ENCODE data around the gene SLC25A31.
A peak's percentile ranks its signal among the peaks of the same experiment; 100 is the strongest.

The SLC25A31 gene

DNA sequence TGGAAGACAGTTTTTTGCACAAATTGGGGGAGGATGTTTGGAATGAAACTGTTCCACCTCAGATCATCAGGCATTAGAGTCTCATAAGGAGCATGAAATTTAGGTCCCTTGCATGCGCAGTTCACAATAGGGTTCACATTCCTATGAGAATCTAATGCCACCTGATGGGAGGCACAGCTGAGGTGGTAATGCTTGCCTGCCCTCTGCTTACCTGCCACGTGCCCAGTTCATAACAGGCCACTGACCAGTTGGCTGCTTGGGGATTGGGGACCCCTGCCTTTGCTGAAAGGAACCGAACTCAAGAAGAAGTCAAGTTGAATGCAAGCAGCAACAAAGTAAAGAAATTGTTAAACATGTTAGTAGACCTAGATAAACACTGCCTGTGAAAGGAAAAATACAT lies 47.3 kb downstream of the SLC25A31 start:
- no peak for DNase-seq (ENCODE audit: low spot score)

DNA sequence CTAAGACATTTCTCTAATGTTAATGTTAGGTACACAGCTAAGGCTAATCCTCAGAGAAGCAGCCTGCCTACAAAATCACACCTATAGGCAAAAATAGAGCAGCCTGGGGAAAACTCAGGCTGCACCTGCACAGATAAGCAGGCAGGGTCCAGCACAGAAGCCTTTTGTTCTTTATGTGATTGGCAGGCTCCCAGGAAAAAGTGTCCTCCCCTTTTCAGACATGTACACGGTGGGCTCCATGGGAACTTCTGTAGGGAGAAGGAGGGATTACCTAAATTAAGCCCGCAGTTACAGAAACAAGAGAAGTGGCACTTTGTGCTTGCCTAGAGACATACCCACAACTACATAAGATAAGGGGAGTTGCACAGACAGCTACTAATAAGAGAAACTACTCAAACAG lies 47.9 kb downstream of the SLC25A31 start:
- no peak for DNase-seq (ENCODE audit: low spot score)

DNA sequence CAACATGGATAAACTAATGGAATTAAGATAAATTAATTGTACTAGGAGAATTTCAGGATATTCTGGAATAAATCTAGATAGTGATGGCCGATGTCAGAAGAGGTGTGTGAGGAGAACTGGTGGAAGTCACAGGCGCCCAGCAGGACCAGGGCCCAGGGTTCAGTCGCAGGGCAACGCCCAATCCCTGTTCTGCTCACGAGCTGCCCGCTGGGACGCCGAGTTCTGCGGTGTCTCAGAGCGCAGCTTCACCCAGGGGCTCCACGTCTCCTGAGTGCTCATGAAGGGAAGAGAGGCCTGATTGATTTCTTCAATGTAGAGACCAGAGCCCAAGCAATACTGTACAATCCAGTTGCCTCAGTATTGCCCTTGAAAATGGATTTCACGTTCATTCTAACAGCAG lies 50.4 kb downstream of the SLC25A31 start:
- DNase-seq (ENCODE audit: low spot score) = no peak

DNA sequence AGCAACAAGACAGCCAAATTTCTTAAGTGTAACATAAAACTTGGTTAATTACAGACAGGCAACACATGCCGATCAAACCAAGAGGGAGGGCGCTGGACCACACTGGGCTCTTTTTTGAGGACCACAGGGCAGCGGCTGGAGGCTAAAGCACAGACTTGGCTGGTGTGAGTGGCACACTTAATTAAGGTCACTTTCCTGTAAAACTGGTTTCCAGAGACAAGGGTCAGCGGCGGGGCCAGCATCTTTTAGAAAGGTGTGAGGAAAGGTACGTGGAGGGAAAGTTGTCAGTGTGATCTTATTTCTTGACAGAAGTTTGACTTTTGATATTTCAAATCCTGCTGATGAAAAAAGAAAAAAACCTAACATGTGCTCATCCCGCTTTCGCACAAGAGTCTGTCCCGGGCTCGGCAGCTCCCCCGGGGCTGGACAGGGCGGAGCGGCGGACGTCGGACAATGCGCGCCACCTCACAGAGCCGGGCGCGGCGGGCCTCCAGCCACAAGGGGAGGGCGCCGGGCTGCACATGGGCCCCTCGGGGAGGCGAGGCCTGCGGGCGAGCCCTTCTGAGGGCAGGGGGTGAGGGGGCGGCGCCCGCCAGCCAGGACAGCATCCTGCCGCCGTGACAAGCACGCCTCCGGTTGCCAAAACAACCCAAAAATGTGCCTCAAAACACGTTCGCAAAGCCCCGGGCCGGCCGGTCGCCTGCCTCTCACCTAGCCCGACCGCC lies 51.3 kb downstream of the SLC25A31 start:
- peak; percentile 46 for DNase-seq (ENCODE audit: low spot score)

DNA sequence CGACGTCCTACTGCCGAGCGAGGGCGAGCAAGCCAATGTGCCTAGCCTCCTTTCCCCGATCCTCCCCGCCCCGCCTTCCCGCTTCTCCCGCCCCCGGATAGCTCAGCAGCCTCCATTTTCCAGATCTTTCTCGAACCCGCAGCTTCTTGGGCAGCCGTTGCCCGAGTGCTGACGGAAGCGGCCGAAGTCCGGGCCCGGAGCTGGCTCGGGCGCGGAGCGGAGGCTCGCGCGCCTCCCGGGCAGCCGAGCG lies 51.8 kb downstream of the SLC25A31 start:
- DNase-seq (ENCODE audit: low spot score) = peak; percentile 90

DNA sequence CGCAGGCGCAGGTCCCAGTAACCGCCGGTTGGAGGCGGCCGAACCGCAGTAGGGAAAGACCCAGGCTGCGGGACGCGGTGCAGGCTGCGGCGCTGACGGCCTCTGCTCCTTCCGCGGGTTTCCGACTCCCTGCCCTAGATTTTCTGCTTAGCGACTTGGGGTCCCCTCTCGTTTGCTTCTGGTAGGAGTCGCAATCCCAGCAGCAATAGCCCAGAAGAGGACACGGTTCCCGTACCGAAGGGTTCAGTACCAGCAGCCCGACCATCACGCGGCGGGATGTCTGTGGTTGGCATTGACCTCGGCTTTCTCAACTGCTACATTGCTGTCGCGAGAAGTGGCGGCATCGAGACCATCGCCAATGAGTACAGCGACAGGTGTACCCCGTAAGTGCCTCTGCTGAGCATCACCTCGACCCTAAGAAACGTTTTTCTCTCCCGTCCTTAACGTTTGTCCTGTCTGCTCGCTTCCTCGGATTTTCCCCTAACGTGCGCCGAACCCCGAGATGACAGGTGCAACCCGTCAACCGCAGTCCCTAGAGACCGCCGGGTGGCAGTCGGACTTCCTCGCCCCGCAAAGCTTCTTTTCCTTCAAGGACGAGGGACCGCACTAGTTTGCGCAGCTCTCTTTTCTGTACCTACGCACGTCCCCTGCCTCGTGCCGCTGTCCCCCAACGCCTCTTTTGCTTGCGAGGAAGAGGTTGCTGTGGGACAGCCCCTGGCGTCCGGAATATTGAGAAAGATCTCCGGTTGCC lies 52.2 kb downstream of the SLC25A31 start, which contains the start of gene HSPA4L:
Gene HSPA4L (plus strand): TSS at position 48 of the 751 bp plus-strand sequence. CDS start 229 bp downstream, at position 277.
- peak; percentile 50 for DNase-seq (ENCODE audit: low spot score)

DNA sequence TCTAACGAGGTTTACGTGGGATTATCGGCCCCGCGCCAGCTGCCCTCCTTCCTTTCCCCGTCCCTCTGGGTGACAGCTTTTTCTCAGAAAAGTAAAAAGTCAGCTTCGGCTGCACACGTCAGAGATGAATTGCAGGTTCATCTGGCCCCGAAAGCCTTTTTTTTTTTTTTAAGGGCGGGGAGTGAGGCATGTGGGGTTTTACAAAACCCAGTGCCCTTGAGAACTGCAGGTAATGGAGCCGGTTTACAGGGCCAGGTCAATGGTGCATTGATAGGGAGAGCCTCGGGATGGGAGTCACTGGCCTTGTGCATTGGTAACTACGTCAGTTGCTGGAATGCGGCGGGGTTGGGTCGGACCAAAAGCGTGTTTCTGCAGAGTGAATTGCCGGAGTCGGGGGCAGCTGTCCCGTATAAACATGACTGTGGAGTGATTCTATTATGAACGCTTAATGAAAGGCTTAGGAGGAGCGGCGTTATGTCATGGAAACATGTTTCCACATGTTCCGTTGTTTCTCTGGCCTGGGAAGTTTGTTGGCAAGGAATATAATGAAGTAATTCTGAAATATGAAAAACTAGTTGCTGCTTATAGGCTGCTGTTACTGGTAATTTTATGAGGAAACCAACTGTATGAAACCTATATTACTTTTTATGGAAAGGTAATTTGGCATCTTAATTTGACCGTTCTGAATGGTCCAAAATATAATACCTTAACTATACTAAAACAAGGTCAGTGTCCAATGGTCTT lies 53.0 kb downstream of the SLC25A31 start:
- peak; percentile 38 for DNase-seq (ENCODE audit: low spot score)

DNA sequence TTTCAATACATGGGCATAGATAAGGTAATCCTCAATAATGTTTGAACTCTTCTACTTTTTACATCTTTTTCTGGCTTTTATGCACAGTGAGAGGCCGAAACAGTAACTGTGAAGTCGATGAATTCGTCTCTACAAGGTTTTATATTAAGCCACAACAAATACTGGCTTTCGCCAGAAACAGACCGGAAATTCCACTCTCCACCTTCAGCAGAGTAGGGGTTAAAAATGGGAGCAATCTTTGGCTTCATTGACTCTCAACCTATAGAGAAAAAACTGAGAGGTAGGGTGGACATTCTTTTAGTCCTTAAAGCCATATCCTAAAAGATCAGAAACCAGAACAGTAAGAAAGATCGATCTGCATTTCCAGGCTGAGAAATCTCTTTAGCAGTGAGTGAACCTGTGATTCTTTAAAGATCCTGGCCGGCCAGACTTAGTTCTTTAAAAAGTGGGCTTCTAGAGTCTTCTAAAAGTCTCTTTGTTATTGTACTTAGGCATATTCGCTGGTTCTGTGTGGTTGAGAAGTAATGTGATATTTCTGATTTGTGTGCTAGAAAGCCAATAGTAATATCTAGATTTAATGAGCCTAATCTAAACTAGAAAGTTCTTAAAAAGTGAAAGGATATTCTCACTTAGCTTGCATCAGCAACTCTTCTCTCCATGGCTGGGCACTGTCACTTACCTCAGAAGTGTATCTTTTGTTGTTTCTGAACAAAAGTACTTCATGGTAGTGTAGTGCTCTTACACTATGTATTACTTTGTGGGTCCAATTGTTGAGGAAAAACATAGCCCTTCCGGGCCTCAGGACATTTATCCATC lies 54.0 kb downstream of the SLC25A31 start:
- no peak for DNase-seq (ENCODE audit: low spot score)

DNA sequence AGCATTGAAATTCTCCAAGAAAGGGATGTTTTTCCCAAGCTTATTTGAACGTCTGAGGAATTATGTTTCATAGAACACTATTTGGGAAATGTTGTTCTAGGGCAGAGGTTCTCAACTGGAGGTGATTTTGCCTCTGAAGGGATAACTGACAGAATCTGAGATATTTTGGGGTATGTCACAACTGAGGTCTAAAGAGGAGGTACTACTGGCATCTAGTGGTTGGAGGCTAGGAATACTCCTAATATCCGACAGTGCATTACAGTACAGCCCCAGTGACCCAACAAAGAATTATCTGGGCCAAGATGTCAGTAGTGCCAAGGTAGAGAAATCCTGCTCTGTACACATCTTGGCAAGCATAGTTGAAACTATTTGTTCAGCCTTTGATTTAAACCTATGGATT lies 58.3 kb downstream of the SLC25A31 start:
- no peak for DNase-seq (ENCODE audit: low spot score)

DNA sequence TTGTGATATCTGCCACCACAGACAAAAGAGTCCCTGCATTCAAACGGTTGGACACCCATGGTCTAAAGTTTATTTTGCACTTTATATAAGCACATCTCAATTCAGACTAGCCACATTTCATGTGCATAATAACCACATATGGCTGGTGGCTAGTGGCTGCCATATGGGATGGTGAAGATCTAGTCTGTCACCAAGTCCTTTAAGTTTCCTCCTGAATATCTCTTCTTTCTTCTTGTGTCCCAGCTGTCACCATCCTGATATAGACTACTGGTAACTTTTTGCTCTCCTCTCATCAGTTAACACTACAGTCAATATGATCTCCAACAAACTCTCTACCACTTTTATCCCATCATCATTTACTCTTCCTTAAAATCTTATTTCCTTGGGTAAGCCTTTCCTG lies 61.2 kb downstream of the SLC25A31 start:
- no peak for DNase-seq (ENCODE audit: low spot score)

DNA sequence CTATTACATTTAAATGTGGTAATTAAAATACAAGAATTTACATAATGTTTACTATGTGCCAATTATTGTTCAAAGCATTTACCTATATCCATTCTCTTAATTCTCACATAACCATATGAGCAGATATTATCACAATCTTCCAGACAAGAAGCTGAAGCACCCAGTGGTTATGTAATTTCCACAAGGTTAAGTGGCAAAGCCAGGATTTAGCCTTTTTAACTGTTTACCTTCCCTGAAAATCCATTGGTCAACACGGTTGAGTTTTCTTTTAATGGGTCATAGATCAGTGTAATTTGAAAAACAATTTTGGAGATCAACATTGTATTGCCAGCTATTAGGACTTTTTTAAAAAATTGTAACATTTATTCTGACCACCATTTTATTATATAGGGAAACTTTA lies 63.3 kb downstream of the SLC25A31 start:
- DNase-seq (ENCODE audit: low spot score) = no peak

DNA sequence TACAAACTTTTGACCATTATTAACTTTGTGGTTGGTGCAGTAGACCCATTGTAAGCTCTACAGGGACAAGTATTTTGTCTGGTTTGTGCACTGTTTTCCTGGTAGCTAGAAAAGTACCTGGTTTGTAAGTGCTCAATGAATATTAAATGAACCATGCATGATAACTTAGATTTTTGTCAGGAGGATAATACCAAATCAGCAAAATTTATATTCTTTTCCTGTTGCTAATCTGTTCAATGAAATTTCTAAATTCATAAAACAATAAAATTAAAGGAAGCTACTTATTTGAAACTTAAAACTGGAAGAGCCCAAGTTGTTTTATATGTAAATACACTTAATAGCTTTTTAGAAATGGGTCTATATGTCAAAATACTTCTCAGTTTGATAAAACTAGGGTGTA lies 69.5 kb downstream of the SLC25A31 start:
- no peak for DNase-seq (ENCODE audit: low spot score)

DNA sequence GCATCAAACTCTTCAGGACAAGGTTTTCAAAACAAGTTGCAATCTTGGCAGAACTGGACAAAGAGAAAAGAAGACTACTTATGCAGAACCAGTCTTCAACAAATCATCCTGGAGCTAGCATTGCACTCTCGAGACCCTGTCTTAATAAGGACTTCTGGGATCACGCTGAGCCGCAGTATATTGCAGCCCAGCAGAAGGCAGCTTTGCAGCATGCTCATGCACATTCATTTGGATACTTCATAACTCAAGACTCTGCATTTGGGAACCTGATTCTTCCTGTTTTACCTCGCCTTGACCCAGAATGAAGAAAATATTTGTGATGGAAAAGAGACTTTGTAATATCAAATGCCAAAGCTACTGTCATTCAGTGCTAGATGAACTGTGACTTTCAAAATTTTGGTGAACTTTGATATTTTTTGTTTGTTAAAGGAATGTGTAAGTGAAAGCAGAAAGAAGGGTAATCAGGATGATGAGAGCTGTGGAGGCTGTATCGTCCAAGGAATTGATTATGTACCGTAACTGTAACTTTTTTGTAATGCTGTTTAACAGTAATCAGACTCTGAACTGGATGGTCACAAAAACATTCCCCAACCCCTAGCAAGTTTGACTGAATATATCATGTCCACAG lies 79.1 kb downstream of the SLC25A31 start:
- no peak for DNase-seq (ENCODE audit: low spot score)

DNA sequence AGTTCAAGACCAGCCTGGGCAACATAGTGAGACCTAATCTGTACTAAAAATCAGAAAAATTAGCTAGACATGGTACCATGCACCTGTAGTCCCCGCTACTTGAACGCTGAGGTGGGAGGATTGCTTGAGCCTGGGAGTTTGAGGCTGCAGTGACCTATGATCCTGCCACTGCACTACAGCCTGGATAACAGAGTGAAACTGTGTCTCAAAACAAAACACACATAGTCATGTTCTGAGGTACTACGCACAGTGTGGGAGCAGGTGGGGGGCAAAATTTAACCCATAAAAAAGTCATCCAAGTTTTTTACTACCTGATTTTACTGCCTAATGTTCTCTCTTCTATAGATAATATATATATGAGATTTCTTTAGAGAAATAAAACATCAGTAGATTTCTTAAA lies 80.4 kb downstream of the SLC25A31 start:
- DNase-seq (ENCODE audit: low spot score) = no peak

DNA sequence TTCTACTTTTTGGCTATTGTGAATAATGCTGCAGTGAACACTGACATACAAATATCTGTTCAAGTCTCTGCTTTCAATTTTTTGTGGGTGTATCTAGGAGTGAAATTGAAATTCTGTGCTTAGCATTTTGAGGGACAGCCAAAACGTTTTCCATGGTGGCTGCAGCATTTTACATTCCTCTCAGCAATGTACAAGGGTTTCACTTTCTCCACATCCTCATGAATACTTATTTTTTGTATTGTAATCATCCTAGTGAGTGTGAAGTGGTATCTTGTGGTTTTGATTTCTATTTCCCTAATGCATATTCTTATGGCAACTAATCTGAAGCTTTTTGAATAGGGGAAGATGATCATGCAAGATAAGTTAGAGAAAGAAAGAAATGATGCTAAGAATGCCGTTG lies 92.2 kb downstream of the SLC25A31 start:
- DNase-seq (ENCODE audit: low spot score) = no peak
